Uterus (tissue), 2 donors: ENCODE measurements around the gene ADGRG6.

Experiments used
- CTCF ChIP-seq, 4 experiments: fragments of 200-600 bp in 2 of 4; fragments of 450-650 bp in 2 of 4; sonication (generic) in 2 of 4; IDR thresholded peaks; one replicate each; pipeline ENCODE4 v1.5.1; 2016 to 2019; ENCODE audit warnings: antibody characterized with exemption in 4 of 4, mild to moderate bottlenecking in 2 of 4, moderate library complexity in 1 of 4
- POLR2A ChIP-seq, 2 donors: fragments of 450-650 bp; IDR thresholded peaks; one replicate each; pipeline ENCODE4 v1.6.1; 2016; ENCODE audit warnings: antibody characterized with exemption in 2 of 2, mild to moderate bottlenecking in 1 of 2, moderate library complexity in 1 of 2

GRCh38 chr6:142367061-142367460, 65.3 kb downstream of the ADGRG6 start:
- TF ChIP-seq CTCF (IDR thresholded peaks at IDR 0.05) (no peak), POLR2A (IDR thresholded peaks at IDR 0.05) (no peak)
